Stimulated activated naive CD4-positive, alpha-beta T cell (primary cell): ENCODE measurements around the gene KREMEN2.
"Not testable (repeated sequence)": the region's sequence is repeated elsewhere in the genome, so short reads cannot be mapped to it uniquely, and the experiment has no call there.

Experiments used
- DNase-seq, 6 experiments: peaks; one replicate each; lab custom pipeline; 2025; lab: John Stamatoyannopoulos, UW

Gene KREMEN2

GRCh38 chr16:2939968-2940367 lies 24.1 kb upstream of the KREMEN2 start:
- DNase-seq = no peak

DNA sequence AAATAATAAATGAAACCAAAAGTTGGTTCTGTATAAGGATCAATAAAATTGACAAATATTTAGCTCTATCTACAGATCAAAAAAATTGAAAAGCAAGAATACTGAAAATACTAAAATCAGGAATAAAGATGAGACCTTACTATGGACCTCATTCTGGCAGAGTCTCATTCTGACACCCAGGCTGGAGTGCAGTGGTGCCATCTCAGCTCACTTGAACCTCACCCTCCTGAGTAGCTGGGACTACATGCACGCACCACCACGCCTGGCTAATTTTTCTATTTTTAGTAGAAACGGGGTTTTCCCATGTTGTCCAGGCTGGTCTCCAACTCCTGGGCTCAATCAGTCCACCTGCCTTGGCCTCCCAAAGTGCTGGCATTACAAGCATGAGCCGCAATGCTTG lies 22.0 kb upstream of the KREMEN2 start:
- no peak for DNase-seq

- not testable (repeated sequence) for DNase-seq
Observed at GRCh38 chr16:2943716-2944115, 20.4 kb upstream of the KREMEN2 start.

GRCh38 chr16:2946649-2947048 lies 17.4 kb upstream of the KREMEN2 start:
- no peak for DNase-seq

DNA sequence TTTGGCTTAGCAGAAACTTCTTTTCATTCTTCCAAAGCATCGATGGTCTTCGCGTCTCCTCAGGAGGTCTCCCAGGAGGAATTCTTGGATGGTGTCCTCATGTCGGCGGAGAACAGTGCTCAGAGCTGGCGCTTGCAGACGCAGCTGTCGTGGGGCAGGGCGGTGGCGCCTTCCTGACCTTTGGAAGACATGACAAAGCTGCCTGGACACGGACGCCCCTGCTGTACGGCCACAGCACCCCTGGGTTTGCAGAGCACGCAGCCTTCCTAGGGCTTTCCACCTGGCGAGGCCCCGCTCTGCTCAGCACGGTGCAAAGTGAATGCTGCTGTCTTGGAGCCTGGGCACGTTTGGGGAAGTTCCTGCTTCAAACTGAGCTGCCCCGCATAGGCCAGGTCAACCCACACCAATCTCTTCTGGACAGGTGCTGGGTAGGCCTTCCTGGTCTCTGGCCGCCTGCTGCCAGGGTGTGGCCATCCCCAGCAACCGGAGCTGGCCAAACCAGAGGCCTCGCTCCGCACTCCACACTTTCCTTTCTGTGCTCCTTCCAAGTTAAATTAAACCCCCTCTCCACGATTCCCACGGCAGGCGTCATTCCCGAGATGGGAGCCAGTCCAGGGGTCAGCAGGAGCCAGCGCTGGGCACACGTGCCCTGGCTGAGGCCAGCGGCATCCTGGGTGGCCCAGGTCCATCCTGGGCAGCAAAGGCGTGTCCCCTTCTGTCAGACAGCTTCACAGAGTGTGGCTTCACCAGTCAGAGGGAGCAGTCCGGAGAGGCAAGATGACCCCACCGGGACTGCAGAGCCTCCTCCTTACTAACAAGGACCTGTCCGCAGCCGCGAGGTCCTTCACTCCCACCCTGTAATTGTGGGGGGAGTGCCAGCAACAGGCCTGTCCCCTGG lies 15.0 kb upstream of the KREMEN2 start:
- DNase-seq = no peak

GRCh38 chr16:2949705-2950352 lies 14.2 kb upstream of the KREMEN2 start:
- DNase-seq = no peak

DNA sequence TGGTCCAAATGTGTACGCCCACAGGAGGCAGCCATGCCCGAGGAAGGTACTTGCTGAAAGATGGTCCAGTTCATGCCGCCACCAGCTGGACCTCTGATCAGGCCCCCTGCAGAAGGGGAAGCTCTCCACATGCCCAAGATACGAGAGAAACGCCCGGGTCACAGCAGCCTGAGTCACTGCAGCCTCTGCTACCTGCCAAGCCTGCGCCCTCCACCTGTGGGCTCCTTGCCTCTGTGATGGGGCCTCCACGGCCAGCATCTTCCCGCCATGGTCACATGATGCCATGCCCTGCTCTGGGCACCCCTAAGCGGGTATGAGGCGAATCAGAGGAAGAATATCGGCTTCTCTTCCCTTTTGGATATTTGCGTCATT lies 13.7 kb upstream of the KREMEN2 start:
- DNase-seq = no peak

GRCh38 chr16:2950773-2951172 lies 13.3 kb upstream of the KREMEN2 start:
- no peak for DNase-seq

- no peak for DNase-seq
Observed at GRCh38 chr16:2952679-2953078, 11.4 kb upstream of the KREMEN2 start.

- no peak for DNase-seq
Observed at GRCh38 chr16:2953706-2954627, 10.1 kb upstream of the KREMEN2 start.

DNA sequence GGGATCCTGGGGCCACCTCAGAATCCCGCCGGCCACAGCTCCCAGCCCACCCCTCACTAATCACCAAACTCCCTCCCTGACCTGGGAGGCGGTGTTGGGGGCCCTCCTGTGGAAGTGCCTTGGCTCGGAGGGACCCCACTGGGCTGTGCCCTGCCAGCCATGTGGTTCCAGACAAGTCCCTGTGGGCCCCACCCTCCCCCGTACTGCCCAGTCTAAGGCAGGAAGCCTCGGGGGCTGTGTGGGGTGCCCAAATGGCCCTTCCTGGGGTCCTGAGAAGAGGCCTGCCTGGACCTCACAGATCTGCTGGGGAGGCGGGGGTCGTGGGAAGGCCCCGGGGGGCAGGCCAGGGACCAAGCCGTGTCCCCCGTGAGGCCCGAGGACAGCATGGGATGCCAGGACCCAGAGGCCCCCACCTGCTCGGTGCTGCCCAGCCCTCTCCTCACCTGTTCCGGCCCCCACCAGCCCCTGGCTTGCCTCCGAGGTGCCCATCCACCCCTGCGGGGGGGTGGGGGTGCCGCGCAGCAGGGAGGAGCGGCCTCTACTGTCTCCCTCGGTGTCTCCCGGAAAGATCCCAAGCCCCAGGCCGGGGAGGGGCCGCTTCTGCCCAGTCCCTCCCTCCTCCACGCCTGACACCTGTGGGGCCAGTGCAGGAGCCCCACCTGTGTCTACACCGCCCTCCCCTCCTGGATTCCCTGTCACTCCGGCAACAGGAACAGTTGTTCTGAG lies 9.3 kb upstream of the KREMEN2 start:
- no peak for DNase-seq

DNA sequence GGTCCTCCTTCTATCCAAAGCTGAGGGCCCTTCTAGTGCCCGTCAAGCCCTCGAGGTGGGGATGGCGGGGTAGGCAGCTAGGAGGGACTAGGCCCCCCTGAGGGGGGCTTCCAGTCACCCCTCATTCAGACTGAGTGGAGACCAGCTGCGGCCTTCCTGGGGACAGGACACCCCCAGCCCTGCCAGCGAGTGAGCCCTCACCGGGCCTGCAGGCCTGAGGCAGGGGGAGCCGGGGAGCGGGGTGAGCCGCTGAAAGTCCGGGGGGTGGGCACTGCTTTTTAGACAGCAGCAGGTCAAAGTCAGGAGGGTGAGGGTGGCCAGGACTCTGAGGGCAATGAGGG lies 8.7 kb upstream of the KREMEN2 start:
- DNase-seq = no peak

DNA sequence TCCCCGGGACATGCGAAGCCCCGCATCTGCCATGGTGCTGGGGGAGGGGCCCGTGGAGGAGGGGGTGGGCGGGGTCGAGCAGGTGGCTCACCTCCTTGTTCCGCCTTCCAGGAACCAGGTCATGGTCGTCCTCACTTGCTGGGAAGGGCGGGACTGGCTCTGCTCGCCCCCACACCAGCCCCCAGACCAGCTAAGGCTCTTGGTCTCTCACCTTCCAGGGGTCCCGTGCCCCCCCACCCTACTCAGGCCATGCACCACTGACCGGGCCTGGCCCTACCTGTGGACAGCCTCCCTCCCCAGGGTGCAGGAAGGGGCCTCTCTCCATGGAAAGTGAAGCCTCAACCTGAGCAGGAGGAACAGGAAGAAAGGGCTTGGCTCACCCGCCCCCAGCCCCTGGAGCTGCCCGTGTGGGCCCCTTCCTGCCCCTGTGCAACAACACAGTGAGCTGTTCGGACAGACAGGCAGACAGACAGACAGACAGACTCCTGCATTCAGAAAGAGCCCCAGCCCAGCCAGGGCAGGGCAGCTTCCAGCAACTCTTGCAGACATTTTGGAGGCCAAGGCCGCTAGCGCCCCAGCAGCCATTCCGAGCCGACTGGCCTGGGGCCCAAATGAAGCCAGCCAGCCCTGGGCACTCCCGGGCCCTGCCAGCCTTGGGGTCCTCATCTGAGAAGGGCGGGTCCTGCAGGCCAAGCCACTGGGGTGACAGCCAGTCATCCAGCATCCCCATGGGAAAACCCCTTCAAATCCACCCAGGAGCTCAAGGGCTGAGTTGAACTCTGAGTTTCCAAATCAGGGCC lies 8.1 kb upstream of the KREMEN2 start:
- DNase-seq = no peak

- DNase-seq = no peak
Observed at GRCh38 chr16:2956579-2956956, 7.5 kb upstream of the KREMEN2 start.

GRCh38 chr16:2959206-2959605 lies 4.9 kb upstream of the KREMEN2 start:
- DNase-seq = no peak

DNA sequence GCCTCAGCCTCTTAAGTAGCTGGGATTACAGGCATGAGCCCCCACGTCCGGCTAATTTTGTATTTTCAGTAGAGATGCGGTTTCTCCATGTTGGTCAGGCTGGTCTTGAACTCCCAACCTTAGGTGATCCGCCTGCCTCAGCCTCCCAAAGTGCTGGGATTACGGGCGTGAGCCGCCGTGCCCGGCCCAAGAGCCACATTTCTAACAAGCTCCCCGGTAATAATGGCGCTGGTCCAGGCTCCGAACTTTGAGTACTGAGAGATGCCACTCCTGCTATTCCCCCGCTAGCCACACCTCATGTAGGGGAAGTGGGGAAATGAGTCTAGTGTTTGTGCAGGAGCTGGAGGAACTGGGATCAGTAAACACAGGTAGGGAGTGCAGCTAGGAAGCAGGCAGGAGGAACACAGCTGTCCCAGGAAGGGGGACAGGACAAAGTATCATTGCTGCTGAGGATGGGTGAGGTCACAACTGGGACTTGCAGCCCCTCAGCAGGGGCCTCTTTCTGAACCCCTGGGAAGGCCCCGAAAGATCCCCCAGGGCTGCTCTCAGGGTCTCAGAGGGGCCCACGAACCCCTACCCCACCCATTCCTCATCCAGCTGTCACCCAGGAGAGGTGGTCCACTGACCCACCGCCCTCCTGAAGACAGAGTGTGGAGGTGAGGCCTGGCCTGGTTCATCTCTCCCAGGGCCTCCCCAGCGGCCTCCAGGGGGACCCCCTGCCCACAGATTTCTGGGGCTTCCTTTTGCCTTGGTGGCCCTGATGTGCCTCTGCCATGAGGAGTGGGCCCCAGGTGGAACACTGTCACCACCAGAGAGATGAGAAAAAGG lies 3.7 kb upstream of the KREMEN2 start:
- DNase-seq = no peak

DNA sequence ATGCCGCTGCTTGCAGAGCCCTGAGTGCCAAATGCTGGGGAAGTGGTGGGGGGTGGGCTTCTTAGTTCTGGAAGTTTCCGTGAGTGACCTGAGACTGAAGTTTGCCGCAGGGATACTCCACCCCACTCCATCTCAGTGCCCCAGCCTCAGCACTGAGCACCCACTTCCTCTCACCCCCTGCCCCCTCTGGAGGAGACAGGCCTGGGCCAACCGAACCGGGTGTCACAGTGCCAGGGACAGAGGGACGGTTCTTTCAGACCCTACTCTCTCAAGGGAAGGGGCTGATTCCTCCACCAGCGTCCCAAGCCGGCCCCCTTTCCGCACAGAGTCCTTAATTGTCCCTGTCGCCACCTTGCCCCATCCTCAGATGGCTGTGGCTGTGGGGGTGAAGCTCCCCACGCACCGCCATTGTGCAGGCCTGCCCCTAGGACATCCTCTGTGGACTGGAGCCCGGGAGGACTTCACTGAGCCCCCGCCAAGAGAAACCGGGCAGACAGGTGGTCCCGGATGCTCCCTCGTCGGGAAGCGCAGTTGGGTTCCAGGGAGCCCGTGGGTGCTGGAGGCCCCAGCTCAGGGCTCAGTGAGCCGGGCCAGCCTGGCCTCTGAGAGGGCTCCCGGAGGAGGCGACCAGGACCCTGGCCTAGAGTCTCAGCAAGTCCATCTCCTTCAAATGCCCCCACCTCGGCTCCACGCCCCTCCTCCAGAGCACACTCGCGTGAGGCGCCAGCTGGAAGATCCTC lies 1.6 kb upstream of the KREMEN2 start:
- DNase-seq = peak in 1 of 6 experiments; percentile 48

DNA sequence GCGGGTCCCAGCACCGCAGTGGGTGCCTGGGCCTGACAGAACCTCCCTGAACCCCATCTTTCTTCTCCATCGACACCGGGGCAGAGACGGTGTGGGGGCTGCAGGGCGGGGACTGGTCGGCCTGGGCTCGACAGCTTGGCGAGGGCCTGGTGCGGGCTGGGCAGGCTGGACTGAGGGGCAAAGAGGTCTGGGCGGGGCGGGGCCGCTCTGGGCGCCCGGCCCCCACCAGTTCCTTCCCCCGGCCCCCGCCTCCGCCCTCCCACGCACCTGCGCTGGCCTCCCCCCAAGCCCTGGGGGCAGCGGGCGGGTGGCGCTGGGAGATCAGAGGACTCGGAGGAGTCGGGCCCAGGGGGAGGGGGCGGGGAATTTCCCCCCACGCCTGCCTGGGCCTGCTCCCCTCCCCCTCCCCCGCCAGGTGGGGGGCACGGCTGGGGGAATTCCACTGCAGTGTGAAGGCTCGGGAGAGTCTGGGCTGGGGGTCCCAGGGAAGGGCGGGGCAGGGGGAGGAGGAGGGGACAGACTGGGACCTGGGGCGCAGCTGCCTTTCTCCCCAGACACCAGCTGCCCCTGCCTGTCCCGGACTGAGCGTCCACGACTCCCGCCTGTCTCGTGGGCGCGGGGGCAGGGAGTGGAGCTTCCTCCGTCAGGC lies 877 bp upstream of the KREMEN2 start:
- peak in 3 of 6 experiments; percentile 21 to 58 (median 43) for DNase-seq
